Activated CD8-positive, alpha-beta T cell treated with anti-CD3 and anti-CD28 coated beads for 36 hours (primary cell): Measurements from ENCODE around the gene ABCD4. TPM values are rescaled to one million over a fixed set of nuclear protein-coding genes. Genes with fewer than 3 reads are reported as not detected.
A peak's percentile ranks its signal among the peaks of the same experiment; 100 is the strongest.

Source experiments
- ATAC-seq: fragments of 200-7000 bp; cut with Tn5 transposase; one replicate; pipeline ENCODE4 v1.10.0; 2021; ENCODE audit warnings: mild to moderate bottlenecking, moderate library complexity
- CTCF ChIA-PET: fragments of 350-600 bp; sonication (Branson Sonifier 250); formaldehyde crosslinking; loops from one replicate; lab custom pipeline; 2021; ENCODE audit warnings: antibody characterized with exemption; lab: Charles Lee
- POLR2A ChIA-PET: fragments of 350-600 bp; sonication (Branson Sonifier 250); formaldehyde crosslinking; loops from one replicate; lab custom pipeline; 2021; ENCODE audit warnings: antibody characterized with exemption; lab: Charles Lee
- DNase-seq: peaks from one replicate; pipeline ENCODE4 v3.0.0-alpha.2; 2020
- H3K27ac Mint-ChIP-seq: one replicate; pipeline ENCODE4 v1.8.0; 2021; ENCODE audit warnings: mild to moderate bottlenecking, mixed read lengths
- H3K27me3 Mint-ChIP-seq: one replicate; pipeline ENCODE4 v1.8.0; 2021; ENCODE audit warnings: mixed read lengths
- H3K36me3 Mint-ChIP-seq: one replicate; pipeline ENCODE4 v1.8.0; 2021; ENCODE audit warnings: low read depth, mixed read lengths
- H3K4me1 Mint-ChIP-seq: one replicate; pipeline ENCODE4 v1.8.0; 2021; ENCODE audit warnings: low read depth, mixed read lengths
- H3K4me3 Mint-ChIP-seq: one replicate; pipeline ENCODE4 v1.8.0; 2021; ENCODE audit warnings: mild to moderate bottlenecking, moderate library complexity, mixed read lengths
- H3K9me3 Mint-ChIP-seq: one replicate; pipeline ENCODE4 v1.8.0; 2021; ENCODE audit warnings: mixed read lengths
- CTCF ChIP-seq: fragments of 200-600 bp; IDR thresholded peaks from one replicate; pipeline ENCODE4 v1.8.0; 2022; ENCODE audit warnings: antibody characterized with exemption, mild to moderate bottlenecking
- intact Hi-C: fragments of 100-400 bp; cut with micrococcal nuclease; formaldehyde crosslinking; loops from one replicate; pipeline ENCODE4 v1.10.0; 2022
- total RNA-seq, 2 experiments: library from RNA; stranded (reverse); gene quantifications; one replicate each; pipeline ENCODE4 v1.2.3, GENCODE V29; 2021

ABCD4 gene
- total RNA-seq, 2 experiments from 2014 or later = 44.6 to 46.0 TPM

DNA sequence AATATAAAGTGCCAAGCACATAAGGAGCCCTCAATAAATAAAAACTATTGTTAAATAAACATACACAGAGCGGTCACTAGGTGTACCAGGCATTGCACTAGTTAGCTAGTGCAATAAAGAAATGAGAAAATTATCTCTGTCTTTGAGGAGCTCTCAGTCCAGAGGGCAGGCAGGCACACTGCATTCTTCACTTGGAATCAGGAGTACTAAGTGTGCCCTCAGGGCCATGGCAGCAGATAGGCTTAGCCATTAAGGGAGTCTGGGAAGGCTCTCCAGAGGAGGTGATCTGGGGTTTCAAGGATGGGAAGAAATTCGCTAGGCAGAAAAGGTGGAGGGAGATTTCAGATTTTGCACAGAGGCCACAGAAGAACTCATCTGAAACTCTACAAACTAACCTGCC, 9.1 kb downstream of the ABCD4 start:
- TF ChIP-seq CTCF = no peak
- Mint-ChIP-seq H3K4me3 (no peak overlapping the region), H3K36me3 (peaks cover 27% of the 10 kb centered on the region), H3K27me3 (no peaks in the 10 kb centered on the region), H3K27ac (no peak overlapping the region), H3K9me3 (no peaks in the 10 kb centered on the region), H3K4me1 (peaks cover 2% of the 10 kb centered on the region)
- ATAC-seq (no peak), DNase-seq (no peak)
- ChIA-PET POLR2A (no interaction called here), CTCF (interaction anchor here (1.3 to 1.5 kb wide), 2 partner anchors 9 to 27 kb away, joined by 3 read pairs; partner anchors contain the start of gene ABCD4)
- intact Hi-C loops = no loop called here

DNA sequence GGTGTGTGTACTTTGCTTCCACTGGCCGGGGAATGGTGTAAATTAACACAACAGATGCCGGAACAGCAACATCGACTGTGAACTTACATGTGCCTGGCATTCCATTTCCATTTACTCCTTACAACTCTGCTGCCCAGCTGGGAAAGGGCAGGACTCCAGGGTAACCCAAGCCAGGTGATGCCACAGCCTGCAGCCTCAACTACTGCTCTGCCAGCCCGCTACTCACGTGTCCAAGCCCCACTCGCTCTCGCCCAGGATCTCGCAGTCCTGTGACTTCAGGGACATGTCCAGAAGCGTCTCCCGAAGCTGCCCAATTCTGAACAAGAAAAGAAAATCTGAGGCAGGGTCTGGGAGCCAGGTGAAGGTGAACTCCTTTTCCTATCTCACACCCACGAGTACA, 10.7 kb downstream of the ABCD4 start:
- CTCF ChIA-PET = no interaction called here
- POLR2A ChIA-PET = no interaction called here
- ATAC-seq (no peak), DNase-seq (no peak)
- H3K4me1 Mint-ChIP-seq = no peaks in the 10 kb centered on the region
- peaks cover 23% of the 10 kb centered on the region for H3K36me3 Mint-ChIP-seq
- intact Hi-C loops = no loop called here
- H3K4me3 Mint-ChIP-seq = no peak overlapping the region
- no peak overlapping the region for H3K27ac Mint-ChIP-seq
- no peaks in the 10 kb centered on the region for H3K27me3 Mint-ChIP-seq
- TF ChIP-seq CTCF = no peak
- no peaks in the 10 kb centered on the region for H3K9me3 Mint-ChIP-seq

DNA sequence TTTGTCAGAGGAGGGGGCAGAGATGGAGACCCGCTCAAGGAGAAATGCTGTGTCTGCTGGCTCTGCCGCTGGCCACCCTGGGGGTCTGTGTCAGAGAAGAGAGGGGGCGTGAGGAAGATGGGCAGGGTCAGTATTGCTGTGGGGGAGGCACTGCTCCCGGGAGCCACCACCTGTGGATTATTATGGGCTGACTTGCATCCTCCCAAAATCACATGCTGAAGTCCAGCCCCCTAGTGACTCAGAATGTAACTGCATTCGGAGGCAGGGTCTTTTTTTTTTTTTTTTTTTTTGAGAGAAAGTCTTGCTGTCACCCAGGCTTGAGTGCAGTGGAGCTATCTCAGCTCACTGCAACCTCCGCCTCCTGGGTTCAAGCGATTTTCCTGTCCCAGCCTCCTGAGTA, 12.3 kb downstream of the ABCD4 start:
- CTCF ChIA-PET = no interaction called here

DNA sequence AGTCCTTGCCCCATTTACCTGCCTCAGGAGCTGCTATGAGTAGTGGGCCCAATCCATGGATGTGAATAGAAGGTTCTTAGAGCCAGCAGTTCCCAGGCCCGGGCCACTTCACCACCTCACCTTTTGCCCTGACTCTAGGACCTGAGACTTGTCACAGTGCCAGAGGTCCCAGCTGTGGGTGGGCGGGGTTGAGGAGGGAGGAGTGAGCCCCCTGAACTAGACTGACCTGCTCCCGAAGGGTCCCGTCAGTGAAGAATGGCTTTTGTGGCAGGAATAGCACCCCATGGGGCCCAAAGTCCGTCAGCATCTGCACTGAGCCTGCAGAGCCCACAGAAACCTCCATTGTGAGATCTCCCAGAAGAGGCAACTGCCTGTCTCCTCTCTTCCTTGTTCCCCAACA, 12.9 kb downstream of the ABCD4 start:
- no peaks in the 10 kb centered on the region for H3K9me3 Mint-ChIP-seq
- intact Hi-C loops = no loop called here
- no peaks in the 10 kb centered on the region for H3K4me1 Mint-ChIP-seq
- no peaks in the 10 kb centered on the region for H3K27me3 Mint-ChIP-seq
- no peak overlapping the region for H3K27ac Mint-ChIP-seq
- H3K36me3 Mint-ChIP-seq = peaks cover 24% of the 10 kb centered on the region
- no peak overlapping the region for H3K4me3 Mint-ChIP-seq
- ATAC-seq (no peak), DNase-seq (no peak)
- ChIA-PET CTCF (no interaction called here), POLR2A (no interaction called here)
- TF ChIP-seq CTCF = no peak

More for the DNA sequence above, 12.3 kb downstream of the ABCD4 start:
- H3K4me3 Mint-ChIP-seq = no peak overlapping the region
- peak; percentile 60 for TF ChIP-seq CTCF
- DNase-seq (peak; percentile 8), ATAC-seq (peak; percentile 37)
- H3K36me3 Mint-ChIP-seq = peaks cover 22% of the 10 kb centered on the region
- H3K27ac Mint-ChIP-seq = no peak overlapping the region
- no peaks in the 10 kb centered on the region for H3K9me3 Mint-ChIP-seq
- no peaks in the 10 kb centered on the region for H3K4me1 Mint-ChIP-seq
- intact Hi-C loops = no loop called here
- no peaks in the 10 kb centered on the region for H3K27me3 Mint-ChIP-seq
- POLR2A ChIA-PET = no interaction called here

DNA sequence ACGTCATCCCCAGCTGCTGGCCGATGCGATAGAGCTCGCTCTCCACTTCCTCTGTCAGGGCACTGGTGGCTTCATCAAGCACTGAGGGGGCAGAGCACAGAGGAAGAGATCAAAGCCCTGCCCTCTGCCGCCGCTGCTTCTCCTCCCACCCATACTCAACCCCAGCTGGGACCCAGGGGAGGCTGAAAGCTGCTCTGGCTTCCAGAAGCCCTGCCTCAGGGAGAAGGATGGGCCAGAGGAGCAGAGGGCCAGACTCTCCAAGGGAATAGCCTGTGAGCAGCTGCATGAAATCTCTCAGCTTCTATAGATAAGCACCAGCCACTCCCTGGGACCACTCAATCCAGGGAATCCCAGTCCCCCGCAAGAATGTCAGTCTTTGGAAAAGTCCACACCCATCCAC, 16.0 kb downstream of the ABCD4 start:
- POLR2A ChIA-PET = interaction anchor here (0.6 kb wide), 1 partner anchor 414 kb away, joined by 3 read pairs; no protein-coding TSS in a partner anchor
- TF ChIP-seq CTCF = no peak
- intact Hi-C loops = no loop called here
- Mint-ChIP-seq H3K4me3 (no peak overlapping the region), H3K27ac (no peak overlapping the region), H3K27me3 (no peaks in the 10 kb centered on the region), H3K4me1 (no peaks in the 10 kb centered on the region), H3K9me3 (no peaks in the 10 kb centered on the region), H3K36me3 (peaks cover 32% of the 10 kb centered on the region)
- CTCF ChIA-PET = no interaction called here
- no peak for ATAC-seq
- DNase-seq = no peak
